SHP77 (cell line): ENCODE data around the gene DIP2B.
"Not testable (repeated sequence)": the region's sequence is repeated elsewhere in the genome, so short reads cannot be mapped to it uniquely, and the experiment has no call there.

Source experiments
- DNase-seq, 2 experiments: peaks; one replicate each; lab custom pipeline; 2025; lab: John Stamatoyannopoulos, UW

DIP2B gene

DNA sequence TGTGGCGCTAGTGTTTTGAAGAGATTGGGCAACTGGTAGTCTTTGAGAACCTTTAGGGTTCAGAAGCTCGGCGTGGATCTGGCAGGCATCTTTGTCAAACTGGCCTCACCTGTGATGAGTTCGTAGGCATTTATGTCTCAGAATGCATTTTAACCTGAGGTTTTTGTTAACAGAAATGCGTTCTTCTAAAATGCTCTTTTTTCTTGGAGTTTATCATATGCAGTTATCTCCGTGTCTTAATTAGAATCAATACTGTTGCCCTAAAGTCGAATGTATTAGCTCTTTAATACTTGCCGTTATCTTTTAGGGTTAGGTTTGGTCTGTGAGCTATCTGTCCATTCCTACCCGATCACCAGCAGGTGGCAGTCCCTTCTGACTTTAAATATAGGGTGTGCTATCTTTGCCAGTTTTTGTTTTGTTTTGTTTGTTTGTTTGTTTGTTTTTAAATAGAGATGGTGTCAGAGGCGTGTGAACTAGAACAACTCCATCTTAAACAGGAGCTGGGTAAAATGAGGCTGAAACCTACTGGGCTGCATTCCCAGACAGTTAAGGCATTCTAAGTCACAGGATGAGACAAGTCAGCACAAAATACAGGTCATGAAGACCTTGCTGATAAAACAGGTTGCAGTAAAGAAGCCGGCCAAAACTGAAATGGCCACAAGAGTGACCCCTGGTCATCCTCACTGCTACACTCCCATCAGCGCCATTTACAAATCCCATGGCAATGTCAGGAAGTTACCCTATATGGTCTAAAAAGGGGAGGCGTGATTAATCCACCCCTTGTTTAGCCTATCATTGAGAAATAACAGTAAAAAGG is 260.5 kb downstream of the DIP2B start:
- peak; percentile 25 to 40 for DNase-seq

DNA sequence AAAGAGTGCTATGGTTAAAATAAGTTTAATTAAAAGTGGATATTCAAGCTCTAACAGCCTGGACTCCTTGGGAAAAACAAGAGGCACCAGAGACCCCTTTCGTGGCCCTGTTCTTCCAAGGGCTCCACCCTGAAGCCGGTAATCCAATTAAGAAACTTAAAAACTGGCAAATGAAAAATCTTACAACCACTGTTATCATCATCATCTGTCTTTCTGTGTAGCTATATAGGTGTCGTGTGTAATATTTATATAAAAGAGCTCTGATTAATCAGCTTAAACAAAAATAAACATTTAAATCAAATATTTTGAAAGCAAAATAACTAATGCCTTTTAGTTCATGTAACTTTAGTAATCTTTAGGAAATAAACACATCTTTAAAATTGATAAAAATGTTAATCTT is 263.6 kb downstream of the DIP2B start:
- DNase-seq, result no peak

DNA sequence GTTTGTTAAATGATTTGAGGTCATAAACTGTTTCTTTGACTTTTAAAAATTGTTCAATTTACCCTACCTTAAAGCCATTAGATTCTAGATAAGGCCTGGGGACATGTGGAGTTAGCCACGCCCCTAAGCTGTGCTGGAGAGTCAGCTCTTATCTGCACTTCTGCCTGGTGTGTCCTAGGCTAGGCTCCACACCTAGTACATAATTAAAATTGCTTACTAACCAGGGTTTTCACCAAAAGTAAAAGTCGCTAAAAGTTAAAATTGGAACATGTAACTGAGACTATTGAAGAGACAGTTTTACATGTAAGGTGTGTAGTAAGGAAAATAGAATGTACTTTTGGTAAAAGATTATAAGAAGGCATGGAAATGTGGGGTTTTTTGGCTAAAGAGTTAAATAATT is 264.0 kb downstream of the DIP2B start:
- DNase-seq, result not testable (repeated sequence)

DNA sequence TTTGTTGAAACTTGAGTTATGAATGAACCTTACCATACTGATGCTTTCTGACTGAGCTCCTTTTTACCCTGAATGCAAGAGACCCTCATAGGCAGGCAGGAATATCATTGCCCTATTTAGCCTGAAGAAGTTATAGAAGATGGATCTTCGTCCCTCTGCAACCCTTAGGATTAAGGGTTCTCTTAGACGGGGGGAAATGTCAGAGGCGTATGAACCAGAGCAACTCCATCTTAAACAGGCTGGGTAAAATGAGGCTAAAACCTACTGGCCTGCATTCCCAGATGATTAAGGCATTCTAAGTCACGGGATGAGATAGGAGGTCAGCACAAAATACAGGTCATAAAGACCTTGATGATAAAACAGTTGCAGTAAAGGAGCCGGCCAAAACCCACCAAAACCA is 266.6 kb downstream of the DIP2B start:
- DNase-seq, result no peak

DNA sequence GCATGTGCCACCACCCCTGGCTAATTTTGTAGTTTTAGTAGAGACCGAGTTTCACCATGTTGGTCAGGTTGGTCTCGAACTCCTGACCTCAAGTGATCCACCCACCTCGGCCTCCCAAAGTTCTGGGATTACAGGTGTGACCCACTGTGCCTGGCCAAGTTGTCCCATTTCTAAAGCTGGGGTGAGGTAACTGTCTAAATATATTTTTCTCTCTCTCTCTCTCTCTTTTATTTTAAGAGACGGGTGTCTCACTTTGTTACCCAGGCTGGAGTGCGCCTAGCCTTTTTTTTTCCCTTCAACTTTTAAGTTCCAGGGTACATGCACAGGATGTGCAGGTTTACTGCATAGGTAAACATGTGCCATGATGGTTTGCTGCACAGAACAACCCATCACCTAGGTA is 267.7 kb downstream of the DIP2B start:
- DNase-seq, result no peak

DNA sequence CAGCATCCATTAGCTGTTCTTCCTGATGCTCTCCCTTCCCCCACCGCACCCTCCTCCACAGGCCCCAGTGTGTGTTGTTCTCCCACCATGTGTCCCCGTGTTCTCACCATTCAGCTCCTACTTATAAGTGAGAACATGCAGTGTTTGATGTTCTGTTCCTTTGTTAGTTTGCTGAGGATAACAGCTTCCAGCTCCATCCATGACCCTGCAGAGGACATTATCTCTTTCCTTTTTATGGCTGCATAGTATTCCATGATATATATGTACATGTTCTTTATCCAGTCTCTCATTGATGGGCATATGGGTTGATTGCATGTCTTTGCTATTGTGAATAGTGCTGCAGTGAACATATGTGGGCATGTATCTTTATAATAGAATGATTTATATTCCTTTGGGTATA is 268.1 kb downstream of the DIP2B start:
- DNase-seq, result no peak

DNA sequence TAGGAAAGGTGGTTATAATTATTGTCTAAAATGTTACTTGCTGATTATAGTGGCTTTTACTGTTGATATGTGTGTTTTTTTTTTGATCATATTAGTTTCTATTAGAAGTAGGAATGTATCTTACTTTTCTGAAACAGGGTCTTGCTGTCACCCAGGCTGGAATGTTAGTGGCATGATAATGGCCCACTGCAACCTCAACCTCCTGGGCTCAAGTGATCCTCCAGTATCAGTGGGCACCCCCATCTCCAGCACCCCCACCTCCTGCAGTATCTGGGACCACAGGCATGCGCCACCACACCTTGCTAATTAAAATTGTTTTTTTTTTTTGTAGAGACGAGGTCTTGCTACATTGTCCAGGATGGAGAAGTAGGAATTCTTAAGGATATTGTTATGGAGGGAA is 270.5 kb downstream of the DIP2B start:
- DNase-seq, result no peak

DNA sequence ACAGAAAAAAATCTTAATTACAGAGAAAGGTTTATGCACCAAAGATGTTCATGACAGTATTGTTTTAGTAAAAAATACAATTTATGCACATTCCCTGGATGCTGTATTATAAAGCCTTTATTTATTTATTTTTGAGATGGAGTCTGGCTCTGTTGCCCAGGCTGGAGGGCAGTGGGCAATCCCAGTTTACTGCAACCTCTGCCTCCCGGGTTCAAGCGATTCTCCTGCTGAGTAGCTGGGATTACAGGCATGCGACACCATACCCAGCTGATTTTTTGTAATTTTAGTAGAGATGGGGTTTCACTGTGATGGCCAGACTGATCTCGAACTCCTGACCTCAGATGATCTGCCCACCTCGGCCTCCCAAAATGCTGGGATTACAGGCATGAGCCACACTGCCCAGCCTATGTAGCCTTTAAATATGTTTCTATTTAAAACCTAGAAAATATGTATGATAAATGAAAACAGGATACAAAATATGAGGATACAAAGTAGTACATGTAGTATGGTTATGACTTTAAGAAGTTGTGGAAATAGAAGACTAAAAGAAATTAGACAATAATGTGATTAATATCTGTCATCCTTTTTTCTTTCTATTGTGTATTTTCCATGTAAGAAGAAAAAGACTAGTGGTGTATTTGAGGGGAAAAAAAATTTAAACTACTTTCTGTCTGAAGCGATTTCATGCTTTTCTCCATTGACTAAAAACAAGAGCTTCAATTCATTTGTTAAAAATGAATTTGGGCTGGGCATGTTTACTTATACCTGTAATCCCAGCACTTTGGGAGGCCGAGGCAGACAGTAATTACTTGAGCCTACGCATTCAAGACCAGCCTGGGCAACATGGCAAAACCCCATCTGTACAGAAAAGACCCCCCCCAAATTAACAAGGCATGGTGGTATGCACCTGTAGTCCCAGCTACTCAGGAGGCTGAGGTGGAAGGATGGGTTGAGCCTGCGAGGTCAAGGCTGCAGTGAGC is 272.3 kb downstream of the DIP2B start:
- DNase-seq, result no peak

DNA sequence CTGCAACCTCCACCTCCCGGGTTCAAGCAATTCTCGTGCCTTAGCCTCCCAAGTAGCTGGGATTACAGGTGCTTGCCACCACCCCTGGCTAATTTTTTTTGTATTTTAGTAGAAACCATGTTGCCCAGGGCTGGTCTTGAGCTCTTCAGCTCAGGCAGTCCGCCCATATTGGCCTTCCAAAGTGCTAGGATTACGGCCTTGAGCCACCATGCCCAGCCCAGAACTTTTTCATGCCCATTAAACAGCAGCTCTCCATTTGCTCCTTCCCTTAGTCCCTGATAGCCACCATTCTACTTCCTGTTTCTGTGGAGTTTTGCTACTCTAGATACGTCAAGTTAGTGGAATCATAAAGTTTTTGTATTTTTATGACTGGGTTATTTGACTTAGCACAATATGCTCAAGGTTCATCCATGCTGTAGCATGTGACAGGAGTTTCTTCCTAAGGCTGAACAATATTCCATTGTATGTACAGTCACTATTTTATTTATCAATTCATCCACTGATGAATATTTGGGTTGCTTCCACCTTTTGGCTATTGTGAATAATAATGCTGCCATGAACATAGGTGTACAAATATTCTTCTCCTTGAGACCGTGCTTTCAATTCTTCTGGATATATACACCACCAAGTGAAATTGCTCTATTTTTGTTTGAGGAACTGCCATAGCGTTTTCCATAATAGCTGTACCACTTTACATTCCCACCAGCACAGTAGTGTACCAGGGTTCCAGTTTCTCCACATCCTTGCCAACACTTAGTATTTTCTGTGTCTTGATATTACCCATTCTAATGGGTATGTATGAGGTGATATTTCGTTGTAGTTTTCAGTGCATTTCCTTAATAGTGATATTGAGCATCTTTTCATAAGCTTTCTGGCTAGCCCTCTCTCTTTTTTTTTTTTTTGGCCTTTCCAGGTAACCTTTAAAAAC is 274.1 kb downstream of the DIP2B start:
- DNase-seq, result no peak

DNA sequence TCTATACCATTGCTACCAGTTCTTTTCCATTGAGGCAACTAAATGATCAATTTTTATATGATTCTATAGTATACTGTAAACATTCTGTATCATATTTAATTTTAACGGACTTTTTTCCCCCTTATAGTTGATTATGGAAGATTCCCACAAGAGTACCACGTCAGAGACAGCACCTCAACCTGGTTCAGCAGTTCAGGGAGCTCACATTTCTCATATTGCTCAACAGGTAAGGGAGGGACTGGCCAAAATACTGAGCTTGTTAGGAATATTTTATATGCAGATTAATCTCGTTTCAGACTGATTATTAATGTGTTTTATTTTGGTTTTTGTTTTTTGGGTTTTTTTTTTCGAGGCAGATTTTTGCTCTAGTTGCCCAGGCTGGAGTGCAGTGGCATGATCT is 275.2 kb downstream of the DIP2B start:
- DNase-seq, result no peak

DNA sequence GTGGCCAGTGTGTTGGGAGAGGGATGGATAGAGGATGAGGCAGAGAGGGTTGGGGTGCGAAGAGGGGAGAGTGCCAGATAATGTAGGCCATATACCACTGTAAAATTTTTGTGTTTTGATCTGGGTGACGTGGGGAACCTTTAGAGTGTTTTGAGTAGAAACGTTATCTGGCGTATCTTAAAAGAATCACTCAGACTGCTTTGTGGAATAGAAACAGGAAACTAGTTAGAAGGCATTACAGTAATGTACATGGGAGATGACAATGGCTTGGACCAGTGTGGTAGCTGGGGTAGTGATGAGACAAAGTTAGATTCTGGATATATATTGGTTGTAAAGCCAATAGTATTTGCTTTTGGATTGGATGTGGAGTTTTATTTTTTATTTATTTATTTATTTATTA is 279.7 kb downstream of the DIP2B start:
- no peak for DNase-seq

DNA sequence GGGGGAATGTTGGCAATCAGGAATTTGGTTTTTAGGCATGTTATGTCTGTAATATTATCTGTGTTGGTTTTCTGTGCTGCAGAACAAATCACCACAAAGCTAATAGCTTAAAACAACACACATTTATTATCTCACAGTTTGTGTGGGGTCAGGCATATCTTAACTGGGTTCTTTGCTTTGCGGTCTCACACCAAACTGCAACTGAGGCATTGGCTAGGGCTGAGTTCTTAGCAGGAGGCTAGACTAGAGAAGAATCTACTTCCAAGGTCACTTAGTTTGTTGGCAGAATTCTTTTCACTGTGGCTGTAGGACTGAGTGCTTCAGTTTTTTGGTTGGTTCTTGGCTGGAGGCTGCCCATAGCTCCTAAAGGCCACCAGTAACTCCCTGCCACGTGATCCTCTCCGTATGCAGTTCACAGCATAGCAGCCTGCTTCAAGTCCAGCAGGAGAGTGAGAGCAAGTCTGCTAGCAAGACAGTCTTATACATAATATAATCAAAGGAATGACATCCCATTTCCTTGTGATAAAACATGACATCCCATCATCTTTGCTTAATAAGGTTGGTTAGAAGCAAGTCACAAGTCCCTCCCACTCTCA is 280.7 kb downstream of the DIP2B start:
- DNase-seq, result no peak

DNA sequence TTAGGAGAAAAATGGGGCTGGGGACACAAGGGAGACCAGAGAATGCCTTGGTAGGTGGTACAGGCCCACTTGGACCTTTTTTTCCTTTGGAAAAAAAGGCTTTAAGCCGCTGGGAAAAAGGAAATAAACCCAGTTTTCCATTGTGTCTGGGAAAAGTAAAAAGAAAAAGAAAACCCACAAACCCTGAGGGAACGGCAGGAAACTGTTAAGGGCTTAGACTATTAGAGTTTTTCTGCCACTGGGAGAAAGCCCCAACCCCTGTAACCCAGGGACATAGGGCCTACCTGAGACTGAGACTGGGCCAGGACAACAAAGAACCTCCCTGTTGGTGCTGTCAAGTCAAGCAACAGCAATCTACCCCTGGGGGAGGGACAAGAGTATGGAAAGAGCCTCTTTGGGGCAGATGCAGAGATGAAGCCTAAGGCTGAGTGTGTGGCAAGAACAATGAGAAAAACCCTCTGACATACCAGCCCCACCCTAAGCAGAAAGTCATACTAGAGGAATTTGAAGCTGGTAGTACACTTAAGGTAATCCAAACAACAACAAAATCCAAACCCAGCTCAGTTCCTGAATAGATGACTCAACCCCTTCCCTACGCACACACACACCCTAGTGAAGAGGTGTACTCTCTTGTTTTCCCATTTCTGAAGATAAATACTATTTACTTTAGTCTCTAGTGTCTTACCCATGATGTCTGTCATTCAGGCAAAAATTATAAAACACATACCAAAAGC is 281.9 kb downstream of the DIP2B start:
- DNase-seq, result no peak

DNA sequence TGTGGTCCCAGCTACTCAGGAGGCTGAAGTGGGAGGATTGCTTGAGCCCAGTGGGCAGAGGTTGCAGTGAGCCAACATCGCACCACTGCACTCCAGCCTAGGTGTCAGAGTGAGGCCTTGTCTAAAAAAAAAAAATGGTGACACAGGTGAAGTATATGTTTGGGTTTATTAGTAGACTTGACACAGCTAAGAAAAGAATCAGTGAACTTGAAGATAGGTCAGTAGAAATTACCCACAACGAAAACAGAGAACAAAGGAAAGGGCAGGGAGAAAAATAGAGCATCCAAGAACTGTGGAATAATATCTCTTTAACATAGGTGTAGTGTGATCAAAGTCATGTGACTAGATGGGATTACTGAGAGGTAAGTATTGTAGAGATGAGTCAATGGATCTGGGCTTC is 282.8 kb downstream of the DIP2B start:
- DNase-seq, result no peak

DNA sequence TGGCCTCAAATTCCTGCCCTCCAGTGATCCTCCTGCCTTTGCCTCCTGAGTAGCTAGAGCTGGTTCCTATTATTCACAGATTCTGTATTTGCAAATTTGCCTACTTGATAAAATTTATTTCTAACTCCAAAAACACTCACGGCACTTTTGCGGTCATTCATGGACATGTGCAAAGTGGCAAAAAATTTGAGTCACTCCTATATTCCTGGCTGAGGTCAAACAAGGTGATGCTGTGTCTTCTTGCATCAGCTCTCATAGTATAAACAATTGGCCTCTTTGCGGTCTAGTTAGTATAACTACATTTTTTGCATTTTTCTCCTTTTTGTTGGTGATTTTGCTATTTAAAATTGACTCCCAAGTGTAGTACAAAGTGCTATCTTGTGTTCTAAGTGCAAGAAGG is 283.8 kb downstream of the DIP2B start:
- no peak for DNase-seq

DNA sequence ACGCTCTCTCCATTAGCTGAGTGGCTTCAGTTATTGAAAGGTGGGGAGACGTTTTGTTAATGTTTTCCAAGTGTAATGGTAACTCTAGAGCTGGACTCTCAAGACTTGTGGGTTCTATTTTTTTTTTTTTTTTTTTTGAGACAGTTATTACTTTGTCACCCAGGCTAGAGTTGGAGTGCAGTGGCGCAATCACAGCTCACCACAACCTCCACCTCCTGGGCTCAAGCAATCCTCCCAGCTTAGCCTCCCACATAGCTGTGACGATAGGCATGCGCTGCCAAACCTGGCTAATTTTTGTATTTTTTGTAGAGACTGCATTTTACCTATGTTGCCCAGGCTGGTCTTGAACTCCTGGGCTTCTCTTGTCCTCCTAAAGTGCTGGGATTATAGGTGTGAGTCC is 285.3 kb downstream of the DIP2B start:
- DNase-seq, result no peak
